SK-N-MC (cell line): ENCODE measurements around the gene ZNF512B.

Source experiments
- EZH2 ChIP-seq: fragments of 200-600 bp; sonication (generic); IDR thresholded peaks from one replicate; pipeline ENCODE4 v1.6.1; 2017; ENCODE audit warnings: antibody characterized with exemption
- FOXP2 ChIP-seq: optimal IDR thresholded peaks from 2 replicates; pipeline ENCODE3; 2011; ENCODE audit warnings: mild to moderate bottlenecking, moderate library complexity; ENCODE audit not compliant: insufficient read depth; ENCODE audit errors: extremely low read length, control extremely low read depth
- POLR2AphosphoS5 ChIP-seq: IDR thresholded peaks from 2 replicates; pipeline ENCODE4 v1.6.1; 2012; ENCODE audit warnings: mild to moderate bottlenecking, low read depth, low read length, borderline replicate concordance

DNA sequence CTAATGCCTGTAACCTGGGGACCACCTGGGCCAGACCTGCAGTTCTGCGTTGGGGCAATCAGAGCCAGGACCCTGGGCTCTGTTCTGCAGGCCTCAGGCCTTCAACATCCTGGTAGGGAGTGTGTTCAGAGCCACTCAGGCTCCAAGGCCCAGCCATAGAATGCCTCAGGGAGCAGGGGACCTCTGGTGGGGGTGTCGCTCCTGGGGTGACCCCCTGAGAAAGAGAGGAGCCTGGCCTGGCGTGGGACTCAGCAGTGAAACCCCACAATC, 26.0 kb downstream of the ZNF512B start:
- TF ChIP-seq EZH2 (no peak), POLR2AphosphoS5 (no peak), FOXP2 (no peak)
